Measurements from ENCODE around the gene KIFC3.

DNA sequence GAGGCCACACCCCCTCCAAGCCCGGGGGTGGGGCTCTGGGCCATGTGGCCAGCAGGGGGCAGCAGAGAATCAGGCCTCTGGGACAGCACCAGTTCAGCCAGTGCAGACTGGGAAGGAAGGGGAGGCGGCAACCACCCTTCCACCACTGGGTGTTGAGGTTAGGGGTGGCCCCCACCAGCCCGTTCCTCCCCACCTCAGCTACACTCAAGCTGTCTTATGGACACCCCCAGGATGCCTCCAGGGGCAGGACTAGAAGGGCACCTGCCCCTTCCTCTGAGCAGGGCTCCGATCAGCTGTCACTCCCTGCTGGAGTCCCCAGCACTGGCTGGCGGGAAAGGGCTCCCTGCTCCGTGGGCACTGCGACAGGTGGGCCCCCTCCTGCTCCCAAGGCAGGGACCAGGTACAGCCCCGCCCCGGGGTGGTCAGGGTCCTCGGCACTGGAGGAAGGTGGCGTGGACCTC is 44.9 kb downstream of the KIFC3 start:
- TF ChIP-seq, protein P1, sequence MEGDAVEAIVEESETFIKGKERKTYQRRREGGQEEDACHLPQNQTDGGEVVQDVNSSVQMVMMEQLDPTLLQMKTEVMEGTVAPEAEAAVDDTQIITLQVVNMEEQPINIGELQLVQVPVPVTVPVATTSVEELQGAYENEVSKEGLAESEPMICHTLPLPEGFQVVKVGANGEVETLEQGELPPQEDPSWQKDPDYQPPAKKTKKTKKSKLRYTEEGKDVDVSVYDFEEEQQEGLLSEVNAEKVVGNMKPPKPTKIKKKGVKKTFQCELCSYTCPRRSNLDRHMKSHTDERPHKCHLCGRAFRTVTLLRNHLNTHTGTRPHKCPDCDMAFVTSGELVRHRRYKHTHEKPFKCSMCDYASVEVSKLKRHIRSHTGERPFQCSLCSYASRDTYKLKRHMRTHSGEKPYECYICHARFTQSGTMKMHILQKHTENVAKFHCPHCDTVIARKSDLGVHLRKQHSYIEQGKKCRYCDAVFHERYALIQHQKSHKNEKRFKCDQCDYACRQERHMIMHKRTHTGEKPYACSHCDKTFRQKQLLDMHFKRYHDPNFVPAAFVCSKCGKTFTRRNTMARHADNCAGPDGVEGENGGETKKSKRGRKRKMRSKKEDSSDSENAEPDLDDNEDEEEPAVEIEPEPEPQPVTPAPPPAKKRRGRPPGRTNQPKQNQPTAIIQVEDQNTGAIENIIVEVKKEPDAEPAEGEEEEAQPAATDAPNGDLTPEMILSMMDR (IDR thresholded peaks at IDR 0.05): peak; percentile 90 to 99 (median 96)
- TF ChIP-seq POLR2A (IDR thresholded peaks at IDR 0.05; ENCODE audit: low read depth): no peak
